Measurements from ENCODE around the gene GRIA4.

GRIA4 gene

GRCh38 chr11:105639527-105639926, 29.7 kb downstream of the GRIA4 start:
- H3K56ac ChIP-seq (ENCODE audit: low read length) = no peak overlapping the region
- H3K9ac ChIP-seq (ENCODE audit: low read length) = no peak overlapping the region
- no peak overlapping the region for H3K27ac ChIP-seq (ENCODE audit: low read depth, low read length)
- H2BK15ac ChIP-seq (replicated peaks; ENCODE audit: low read depth) = no peak overlapping the region
- H3K79me2 ChIP-seq (ENCODE audit: control insufficient read depth, insufficient read depth, low read length) = no peaks in the 10 kb centered on the region
- no peak overlapping the region for H2AK5ac ChIP-seq (ENCODE audit: low read length)
- no peak for DNase-seq
- H4K8ac ChIP-seq (ENCODE audit: low read depth, low read length) = no peak overlapping the region
- WGBS (ENCODE audit: extremely low coverage, insufficient coverage, low lambda C conversion rate) = no CpG with 5 or more reads among the region's 1 CpG
- H3K23ac ChIP-seq (ENCODE audit: low read length) = no peak overlapping the region
- no peak overlapping the region for H3K4ac ChIP-seq (ENCODE audit: low read depth, low read length)
- H3K36me3 ChIP-seq (ENCODE audit: control insufficient read depth, insufficient read depth, low read length) = no peaks in the 10 kb centered on the region
- no peak overlapping the region for H3K4me2 ChIP-seq (ENCODE audit: low read length)
- H2BK120ac ChIP-seq (ENCODE audit: low read depth, low read length) = no peak overlapping the region
- H3K4me3 ChIP-seq (ENCODE audit: low read length) = no peak overlapping the region
- no peak overlapping the region for H2BK5ac ChIP-seq (ENCODE audit: low read length)
- no peak overlapping the region for H3K18ac ChIP-seq (ENCODE audit: low read length)
- no peaks in the 10 kb centered on the region for H3K79me1 ChIP-seq (ENCODE audit: low read length)
- no peak overlapping the region for H4K5ac ChIP-seq (ENCODE audit: low read length)
- no peaks in the 10 kb centered on the region for H3K4me1 ChIP-seq (ENCODE audit: control insufficient read depth, low read depth, low read length)
- H3K27me3 ChIP-seq (ENCODE audit: insufficient read depth, low read length, poor library complexity) = no peaks in the 10 kb centered on the region

- Histone ChIP-seq H2BK120ac (ENCODE audit: low read depth, low read length) (no peak overlapping the region), H4K8ac (ENCODE audit: low read depth, low read length) (no peak overlapping the region)
- DNase-seq = no peak
These were observed 31.6 kb downstream of the GRIA4 start for GRCh38 chr11:105641433-105641832.

DNA sequence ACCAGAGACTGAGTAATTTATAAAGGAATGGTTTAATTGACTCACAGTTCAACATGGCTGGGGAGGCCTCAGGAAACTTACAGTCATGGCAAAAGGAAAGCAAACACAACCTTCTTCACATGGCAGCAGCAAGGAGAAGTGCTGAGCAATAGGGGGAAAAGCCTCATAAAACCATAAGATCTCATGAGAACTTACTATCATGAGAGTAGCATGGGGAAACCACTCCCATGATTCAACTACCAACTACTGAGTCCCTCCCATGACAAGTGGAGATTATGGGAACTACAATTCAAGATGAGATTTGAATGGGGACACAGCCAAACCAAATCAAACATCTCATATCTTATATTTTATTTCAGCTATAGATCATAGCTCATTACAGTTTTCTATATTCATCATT, 33.0 kb downstream of the GRIA4 start:
- Histone ChIP-seq H2BK5ac (ENCODE audit: low read length) (no peak overlapping the region), H3K36me3 (ENCODE audit: control insufficient read depth, insufficient read depth, low read length) (no peaks in the 10 kb centered on the region), H3K4ac (ENCODE audit: low read depth, low read length) (no peak overlapping the region), H3K4me3 (ENCODE audit: low read length) (no peak overlapping the region), H3K79me1 (ENCODE audit: low read length) (no peaks in the 10 kb centered on the region), H2BK15ac (replicated peaks; ENCODE audit: low read depth) (no peak overlapping the region), H3K56ac (ENCODE audit: low read length) (no peak overlapping the region), H3K4me2 (ENCODE audit: low read length) (no peak overlapping the region), H3K79me2 (ENCODE audit: control insufficient read depth, insufficient read depth, low read length) (no peaks in the 10 kb centered on the region), H3K9ac (ENCODE audit: low read length) (no peak overlapping the region), H3K23ac (ENCODE audit: low read length) (no peak overlapping the region), H3K4me1 (ENCODE audit: control insufficient read depth, low read depth, low read length) (no peaks in the 10 kb centered on the region), H3K27me3 (ENCODE audit: insufficient read depth, low read length, poor library complexity) (no peaks in the 10 kb centered on the region), H3K27ac (ENCODE audit: low read depth, low read length) (no peak overlapping the region), H2BK120ac (ENCODE audit: low read depth, low read length) (no peak overlapping the region), H3K18ac (ENCODE audit: low read length) (no peak overlapping the region), H4K8ac (ENCODE audit: low read depth, low read length) (no peak overlapping the region), H2AK5ac (ENCODE audit: low read length) (no peak overlapping the region), H4K5ac (ENCODE audit: low read length) (no peak overlapping the region)
- no peak for DNase-seq

More at GRCh38 chr11:105641433-105641832, 31.6 kb downstream of the GRIA4 start:
- Histone ChIP-seq H3K4ac (ENCODE audit: low read depth, low read length) (no peak overlapping the region), H3K18ac (ENCODE audit: low read length) (no peak overlapping the region), H3K79me2 (ENCODE audit: control insufficient read depth, insufficient read depth, low read length) (no peaks in the 10 kb centered on the region), H3K56ac (ENCODE audit: low read length) (no peak overlapping the region), H2AK5ac (ENCODE audit: low read length) (no peak overlapping the region), H3K27me3 (ENCODE audit: insufficient read depth, low read length, poor library complexity) (no peaks in the 10 kb centered on the region), H3K4me2 (ENCODE audit: low read length) (no peak overlapping the region), H3K36me3 (ENCODE audit: control insufficient read depth, insufficient read depth, low read length) (no peaks in the 10 kb centered on the region), H3K9ac (ENCODE audit: low read length) (no peak overlapping the region), H3K4me1 (ENCODE audit: control insufficient read depth, low read depth, low read length) (no peaks in the 10 kb centered on the region), H3K23ac (ENCODE audit: low read length) (no peak overlapping the region), H4K5ac (ENCODE audit: low read length) (no peak overlapping the region), H3K27ac (ENCODE audit: low read depth, low read length) (no peak overlapping the region), H2BK5ac (ENCODE audit: low read length) (no peak overlapping the region), H3K79me1 (ENCODE audit: low read length) (no peaks in the 10 kb centered on the region), H3K4me3 (ENCODE audit: low read length) (no peak overlapping the region), H2BK15ac (replicated peaks; ENCODE audit: low read depth) (no peak overlapping the region)

DNA sequence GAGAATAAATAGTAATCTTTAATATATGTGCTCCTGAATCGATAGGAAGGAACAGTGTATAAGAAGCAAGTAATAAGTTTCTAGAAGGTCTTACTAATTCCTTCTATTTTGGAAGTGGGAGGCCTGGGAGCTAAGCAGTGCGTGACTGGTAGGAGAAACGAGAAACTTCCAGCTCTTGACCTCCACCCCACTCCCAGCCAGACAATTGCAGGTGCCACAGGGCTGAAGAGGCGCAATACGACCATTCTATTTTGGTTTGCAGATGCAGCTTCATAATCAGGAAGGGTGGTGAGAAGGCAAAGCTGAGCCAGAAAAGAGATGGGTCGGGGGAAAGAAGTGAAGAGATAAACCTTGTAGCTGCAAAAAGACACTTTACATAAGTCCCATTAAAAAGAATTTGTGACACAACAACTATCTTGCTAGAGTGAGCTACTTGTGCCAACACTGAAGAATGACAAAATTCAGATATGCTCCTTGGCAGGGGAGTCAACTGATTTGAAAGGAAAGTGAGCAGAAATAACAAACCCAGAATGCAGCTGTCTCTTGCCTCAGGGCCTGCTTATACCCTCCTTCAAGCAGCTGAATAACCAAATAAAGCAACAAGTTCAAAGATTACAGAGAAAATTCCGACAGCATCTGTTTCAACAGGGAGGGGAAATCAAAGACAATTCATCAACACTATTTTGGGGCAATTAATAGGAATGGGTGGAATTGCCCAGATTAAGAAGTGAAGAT, 35.1 kb downstream of the GRIA4 start:
- Histone ChIP-seq H2BK15ac (replicated peaks; ENCODE audit: low read depth) (no peak overlapping the region), H3K27me3 (ENCODE audit: insufficient read depth, low read length, poor library complexity) (no peaks in the 10 kb centered on the region)

DNA sequence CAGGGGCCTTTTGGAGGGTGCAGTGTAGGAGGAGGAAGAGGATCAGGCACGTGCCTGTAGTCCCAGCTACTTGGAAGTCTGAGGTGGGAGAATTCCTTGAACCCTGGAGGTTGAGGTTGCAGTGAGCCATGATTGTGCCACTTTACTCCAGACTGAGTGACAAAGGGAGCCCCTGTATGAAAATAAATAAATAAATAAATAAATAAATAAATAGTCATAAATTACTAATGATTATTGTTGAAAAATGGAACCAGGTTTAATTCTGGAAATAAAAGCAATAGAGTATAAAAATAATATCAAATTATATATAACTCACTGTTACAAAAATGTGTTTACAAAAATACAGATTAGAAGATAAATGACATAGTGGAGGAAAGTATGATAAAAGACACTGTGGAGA, 37.9 kb downstream of the GRIA4 start:
- H2BK120ac ChIP-seq (ENCODE audit: low read depth, low read length) = no peak overlapping the region
- no peaks in the 10 kb centered on the region for H3K79me2 ChIP-seq (ENCODE audit: control insufficient read depth, insufficient read depth, low read length)
- no CpG with 5 or more reads among the region's 1 CpG for WGBS (ENCODE audit: extremely low coverage, insufficient coverage, low lambda C conversion rate)
- no peak overlapping the region for H3K9ac ChIP-seq (ENCODE audit: low read length)
- no peak overlapping the region for H3K27ac ChIP-seq (ENCODE audit: low read depth, low read length)
- no peak overlapping the region for H3K4me3 ChIP-seq (ENCODE audit: low read length)
- H2AK5ac ChIP-seq (ENCODE audit: low read length) = no peak overlapping the region
- no peak overlapping the region for H2BK15ac ChIP-seq (replicated peaks; ENCODE audit: low read depth)
- H3K56ac ChIP-seq (ENCODE audit: low read length) = no peak overlapping the region
- H3K23ac ChIP-seq (ENCODE audit: low read length) = no peak overlapping the region
- no peaks in the 10 kb centered on the region for H3K36me3 ChIP-seq (ENCODE audit: control insufficient read depth, insufficient read depth, low read length)
- H3K4ac ChIP-seq (ENCODE audit: low read depth, low read length) = no peak overlapping the region
- H2BK5ac ChIP-seq (ENCODE audit: low read length) = no peak overlapping the region
- no peak overlapping the region for H4K5ac ChIP-seq (ENCODE audit: low read length)
- no peak overlapping the region for H4K8ac ChIP-seq (ENCODE audit: low read depth, low read length)
- DNase-seq = no peak
- H3K27me3 ChIP-seq (ENCODE audit: insufficient read depth, low read length, poor library complexity) = no peaks in the 10 kb centered on the region
- no peaks in the 10 kb centered on the region for H3K79me1 ChIP-seq (ENCODE audit: low read length)
- H3K18ac ChIP-seq (ENCODE audit: low read length) = no peak overlapping the region
- H3K4me1 ChIP-seq (ENCODE audit: control insufficient read depth, low read depth, low read length) = no peaks in the 10 kb centered on the region
- no peak overlapping the region for H3K4me2 ChIP-seq (ENCODE audit: low read length)

More for the DNA sequence above, 35.1 kb downstream of the GRIA4 start:
- Histone ChIP-seq H3K27ac (ENCODE audit: low read depth, low read length) (no peak overlapping the region), H4K5ac (ENCODE audit: low read length) (no peak overlapping the region), H2BK5ac (ENCODE audit: low read length) (no peak overlapping the region), H4K8ac (ENCODE audit: low read depth, low read length) (no peak overlapping the region), H3K4me3 (ENCODE audit: low read length) (no peak overlapping the region), H3K56ac (ENCODE audit: low read length) (no peak overlapping the region), H3K36me3 (ENCODE audit: control insufficient read depth, insufficient read depth, low read length) (no peaks in the 10 kb centered on the region), H3K4me2 (ENCODE audit: low read length) (no peak overlapping the region), H3K4me1 (ENCODE audit: control insufficient read depth, low read depth, low read length) (no peaks in the 10 kb centered on the region), H3K23ac (ENCODE audit: low read length) (no peak overlapping the region), H3K18ac (ENCODE audit: low read length) (no peak overlapping the region), H3K79me1 (ENCODE audit: low read length) (no peaks in the 10 kb centered on the region), H3K4ac (ENCODE audit: low read depth, low read length) (no peak overlapping the region), H2AK5ac (ENCODE audit: low read length) (no peak overlapping the region), H2BK120ac (ENCODE audit: low read depth, low read length) (no peak overlapping the region), H3K9ac (ENCODE audit: low read length) (no peak overlapping the region), H3K79me2 (ENCODE audit: control insufficient read depth, insufficient read depth, low read length) (no peaks in the 10 kb centered on the region)
- DNase-seq = no peak
- no CpG with 5 or more reads among the region's 7 CpGs for whole genome bisulfite sequencing (ENCODE audit: extremely low coverage, insufficient coverage, low lambda C conversion rate)

DNA sequence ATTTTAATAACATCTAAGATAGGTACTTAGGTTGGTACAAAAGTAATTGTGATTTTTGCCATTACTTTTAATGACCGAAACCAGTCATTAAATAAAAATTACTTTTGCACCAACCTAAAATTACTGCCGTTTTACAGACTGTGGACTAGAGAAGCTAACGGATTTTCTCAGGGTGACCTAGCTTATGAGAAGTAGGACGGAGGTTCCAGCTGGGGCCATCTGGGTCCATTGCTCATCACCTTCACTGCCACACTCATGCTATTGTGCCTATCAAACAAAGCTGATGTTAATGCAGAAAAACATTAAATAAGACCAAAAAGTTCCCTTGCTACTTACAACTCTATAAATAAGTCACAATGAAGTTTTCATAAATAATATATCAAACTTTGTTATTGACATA, 38.9 kb downstream of the GRIA4 start:
- Histone ChIP-seq H3K4me3 (ENCODE audit: low read length) (no peak overlapping the region), H3K9ac (ENCODE audit: low read length) (no peak overlapping the region), H3K4me1 (ENCODE audit: control insufficient read depth, low read depth, low read length) (no peaks in the 10 kb centered on the region), H2AK5ac (ENCODE audit: low read length) (no peak overlapping the region), H3K27ac (ENCODE audit: low read depth, low read length) (no peak overlapping the region), H2BK15ac (replicated peaks; ENCODE audit: low read depth) (no peak overlapping the region), H3K36me3 (ENCODE audit: control insufficient read depth, insufficient read depth, low read length) (no peaks in the 10 kb centered on the region), H3K27me3 (ENCODE audit: insufficient read depth, low read length, poor library complexity) (no peaks in the 10 kb centered on the region), H3K23ac (ENCODE audit: low read length) (no peak overlapping the region), H3K4me2 (ENCODE audit: low read length) (no peak overlapping the region), H3K4ac (ENCODE audit: low read depth, low read length) (no peak overlapping the region), H2BK120ac (ENCODE audit: low read depth, low read length) (no peak overlapping the region), H4K5ac (ENCODE audit: low read length) (no peak overlapping the region), H3K56ac (ENCODE audit: low read length) (no peak overlapping the region), H3K18ac (ENCODE audit: low read length) (no peak overlapping the region), H2BK5ac (ENCODE audit: low read length) (no peak overlapping the region), H3K79me2 (ENCODE audit: control insufficient read depth, insufficient read depth, low read length) (no peaks in the 10 kb centered on the region), H3K79me1 (ENCODE audit: low read length) (no peaks in the 10 kb centered on the region), H4K8ac (ENCODE audit: low read depth, low read length) (no peak overlapping the region)
- no peak for DNase-seq
- no CpG with 5 or more reads among the region's 4 CpGs for WGBS (ENCODE audit: extremely low coverage, insufficient coverage, low lambda C conversion rate)

All from mesendoderm (in vitro differentiated cells).